Measurements from ENCODE around the gene UBE2Q2. TPM values are rescaled to one million over a fixed set of nuclear protein-coding genes. Genes with fewer than 3 reads are reported as not detected.
"Not testable (repeated sequence)": the region's sequence is repeated elsewhere in the genome, so short reads cannot be mapped to it uniquely, and the experiment has no call there.

UBE2Q2 gene
- total RNA-seq: 10 to 100 TPM; 14.0 to 26.4 (median 19.1) TPM
- polyA plus RNA-seq: 10 to 100 TPM in 2 of 3 donors, 1 to 10 TPM in 1; 9.3 to 32.2 (median 15.9) TPM
- long read RNA-seq, donor 1, transcript UBE2Q2-201 (13 exons, 3,130 nt): major isoform, 12 of 27 reads
- long read RNA-seq, donor 1, transcript UBE2Q2-208 (12 exons, 2,969 nt): minor isoform, 8 of 27 reads
- long read RNA-seq, donor 1, partial matches to known transcripts: 1 of 27 reads
- long read RNA-seq, donor 1, other reads (novel, unspliced or antisense): 6 of 27 reads
- long read RNA-seq, donor 2, transcript UBE2Q2-201 (13 exons, 3,130 nt): minor isoform, 16 of 64 reads
- long read RNA-seq, donor 2, transcript UBE2Q2-208 (12 exons, 2,969 nt): major isoform, 23 of 64 reads
- long read RNA-seq, donor 2, partial matches to known transcripts: 1 of 64 reads
- long read RNA-seq, donor 2, other reads (novel, unspliced or antisense): 24 of 64 reads

DNA sequence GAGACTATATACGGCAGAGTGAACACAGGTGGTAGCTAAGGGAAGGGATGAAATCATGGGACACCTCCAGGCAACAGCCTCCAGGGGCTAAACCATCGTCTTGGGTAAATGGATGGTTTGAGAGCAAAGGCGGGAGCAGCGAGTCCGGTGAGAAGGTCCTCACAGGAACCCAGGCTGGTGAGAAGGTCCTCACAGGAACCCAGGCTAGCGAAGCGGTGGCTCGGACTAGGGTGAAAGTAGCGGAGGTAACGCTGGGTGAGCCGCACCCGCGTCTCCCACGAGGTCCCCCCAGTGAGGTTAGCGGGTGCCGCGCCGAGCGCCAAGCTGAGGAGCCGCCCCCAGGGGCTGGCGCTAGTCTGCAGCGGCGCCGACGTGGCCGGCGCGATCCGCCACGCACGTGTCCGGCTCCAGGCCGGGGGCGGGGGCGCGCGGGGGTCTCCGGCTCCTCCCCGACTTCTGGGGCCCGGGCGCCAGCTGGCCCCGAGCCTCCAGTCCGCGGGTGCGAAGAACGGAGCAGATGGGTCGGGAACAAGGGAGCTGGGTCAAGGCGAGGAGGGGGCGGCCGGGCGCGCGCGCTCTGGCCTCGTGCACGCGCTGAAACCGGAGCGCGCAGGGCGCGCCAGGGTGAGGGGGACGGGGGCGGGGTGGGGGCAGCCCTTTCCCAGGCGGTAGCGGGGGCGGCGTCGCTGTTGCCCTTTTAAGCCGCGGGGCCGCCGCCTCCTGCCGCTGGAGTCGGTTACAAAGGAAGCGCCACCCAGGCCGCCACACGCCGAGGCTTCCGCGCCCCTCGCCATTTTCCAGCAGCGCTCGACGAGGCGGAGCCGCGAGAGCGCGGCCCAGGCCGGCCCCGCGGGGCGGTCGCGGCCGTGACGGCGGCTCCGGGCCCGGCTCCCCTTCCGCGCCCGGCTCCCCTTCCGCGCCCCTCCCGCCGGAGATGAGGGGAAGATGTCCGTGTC, at the start of gene UBE2Q2:
Gene UBE2Q2 (plus strand): TSS at position 726 of the 956 bp plus-strand sequence. CDS start 220 bp downstream, at position 946.
- Histone ChIP-seq H3K4me3 (peak within 1 kb of the TSS; percentile 90), H3K9me3 (no peaks in the 10 kb centered on the region), H3K27me3 (ENCODE audit: insufficient read depth in 3 of 3, low read length in 2 of 3) (no peaks in the 10 kb centered on the region), H3K36me3 (ENCODE audit: insufficient read depth in 1 of 2, low read depth in 1 of 2) (no peaks in the 10 kb centered on the region), H3K27ac (peak within 1 kb of the TSS; percentile 82), H3K4me1 (peaks cover 18% of the 10 kb centered on the region)
- TF ChIP-seq, protein P1, sequence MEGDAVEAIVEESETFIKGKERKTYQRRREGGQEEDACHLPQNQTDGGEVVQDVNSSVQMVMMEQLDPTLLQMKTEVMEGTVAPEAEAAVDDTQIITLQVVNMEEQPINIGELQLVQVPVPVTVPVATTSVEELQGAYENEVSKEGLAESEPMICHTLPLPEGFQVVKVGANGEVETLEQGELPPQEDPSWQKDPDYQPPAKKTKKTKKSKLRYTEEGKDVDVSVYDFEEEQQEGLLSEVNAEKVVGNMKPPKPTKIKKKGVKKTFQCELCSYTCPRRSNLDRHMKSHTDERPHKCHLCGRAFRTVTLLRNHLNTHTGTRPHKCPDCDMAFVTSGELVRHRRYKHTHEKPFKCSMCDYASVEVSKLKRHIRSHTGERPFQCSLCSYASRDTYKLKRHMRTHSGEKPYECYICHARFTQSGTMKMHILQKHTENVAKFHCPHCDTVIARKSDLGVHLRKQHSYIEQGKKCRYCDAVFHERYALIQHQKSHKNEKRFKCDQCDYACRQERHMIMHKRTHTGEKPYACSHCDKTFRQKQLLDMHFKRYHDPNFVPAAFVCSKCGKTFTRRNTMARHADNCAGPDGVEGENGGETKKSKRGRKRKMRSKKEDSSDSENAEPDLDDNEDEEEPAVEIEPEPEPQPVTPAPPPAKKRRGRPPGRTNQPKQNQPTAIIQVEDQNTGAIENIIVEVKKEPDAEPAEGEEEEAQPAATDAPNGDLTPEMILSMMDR (IDR thresholded peaks at IDR 0.05): no peak
- peak; percentile 82 to 87 for DNase-seq
- intact Hi-C loops (cut with DNase I): loop anchor here in 1 of 2 donors (5.0 kb wide), 1 partner anchor 59 kb away; the partner anchor contains the start of gene FBXO22
- peak; percentile 62 to 75 (median 70) for ATAC-seq
- WGBS, 3 donors: 0 to 2% (median 0%) methylated on average over 56 to 109 of the region's 109 CpGs

DNA sequence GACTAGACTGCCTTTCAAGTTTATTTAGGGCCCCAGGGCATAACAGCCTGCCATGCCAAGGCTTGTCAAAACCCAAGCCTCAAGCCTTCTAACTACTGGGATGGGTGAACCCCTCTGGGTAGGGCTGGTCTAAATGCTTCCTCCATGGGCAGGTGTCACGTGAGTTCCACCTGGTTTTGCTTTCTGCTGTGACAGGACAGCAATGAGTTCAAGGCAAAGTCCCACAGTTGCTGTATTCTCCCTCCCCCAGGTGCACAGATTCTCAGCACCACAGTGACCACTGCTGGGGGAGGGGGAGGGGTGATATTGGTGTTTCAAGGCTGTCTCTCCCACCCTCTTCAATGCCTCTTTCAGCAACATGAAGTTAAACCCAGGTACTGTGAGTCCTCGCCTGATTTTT, 46.9 kb upstream of the UBE2Q2 start:
- TF ChIP-seq, protein P1 (IDR thresholded peaks at IDR 0.05): no peak
- intact Hi-C loops (cut with DNase I): no loop called here
- DNase-seq: no peak

DNA sequence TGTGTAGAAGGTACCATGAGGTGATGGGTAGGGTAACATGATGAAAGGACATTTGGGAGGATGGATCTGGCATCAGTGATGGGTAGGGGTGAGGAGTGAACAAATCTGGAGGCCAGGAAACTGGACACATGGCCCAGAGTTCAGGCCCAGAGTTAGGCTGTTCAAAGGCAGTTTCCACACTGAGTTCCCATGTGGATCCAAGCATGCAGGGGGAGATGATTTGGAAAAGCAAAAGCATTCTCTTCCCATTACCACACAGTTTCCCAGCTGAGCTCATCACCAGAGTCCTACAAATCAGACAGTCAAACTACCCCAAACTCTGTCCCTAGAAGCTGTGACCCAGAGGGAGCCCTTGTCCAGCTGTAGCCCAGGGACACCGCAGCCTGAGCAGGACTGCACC, 46.1 kb upstream of the UBE2Q2 start:
- WGBS, 3 donors: 33 to 80% (median 45%) methylated on average over 1 of the region's 1 CpG
- H3K4me1 ChIP-seq; H3K9me3 ChIP-seq; H3K27me3 ChIP-seq (ENCODE audit: insufficient read depth in 3 of 3, low read length in 2 of 3); H3K36me3 ChIP-seq (ENCODE audit: insufficient read depth in 1 of 2, low read depth in 1 of 2); ATAC-seq; H3K4me3 ChIP-seq; H3K27ac ChIP-seq; DNase-seq; intact Hi-C loops (cut with DNase I): not testable (repeated sequence)

More for the DNA sequence above, 46.9 kb upstream of the UBE2Q2 start:
- H3K36me3 ChIP-seq (ENCODE audit: insufficient read depth in 1 of 2, low read depth in 1 of 2): no peaks in the 10 kb centered on the region
- H3K27ac ChIP-seq: no peak overlapping the region
- H3K4me1 ChIP-seq: no peaks in the 10 kb centered on the region
- no peak overlapping the region for H3K4me3 ChIP-seq
- no peaks in the 10 kb centered on the region for H3K27me3 ChIP-seq (ENCODE audit: insufficient read depth in 3 of 3, low read length in 2 of 3)
- 91 to 100% (median 98%) methylated on average over 2 of the region's 2 CpGs for WGBS, 3 donors
- H3K9me3 ChIP-seq: no peaks in the 10 kb centered on the region
- no peak for ATAC-seq

DNA sequence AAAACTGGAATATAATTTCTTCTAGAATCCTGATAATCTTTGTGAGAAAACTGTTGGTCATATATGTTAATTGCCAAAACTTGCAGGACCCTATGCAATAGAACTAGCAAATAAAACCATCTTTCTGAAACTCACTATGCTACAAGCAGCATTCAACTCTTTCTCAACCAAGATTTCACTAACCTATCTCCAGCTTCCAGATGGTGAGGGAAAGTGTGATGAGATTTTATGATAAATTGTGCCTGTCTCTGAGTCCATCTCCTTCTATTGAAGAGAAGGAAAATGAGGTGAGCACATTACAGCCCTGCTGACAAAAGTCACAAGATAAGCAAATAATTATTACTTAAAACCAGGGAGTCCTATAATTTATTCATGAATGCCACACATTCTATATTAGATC, 44.1 kb upstream of the UBE2Q2 start:
- ATAC-seq: no peak
- Histone ChIP-seq H3K27ac (no peak overlapping the region), H3K9me3 (no peaks in the 10 kb centered on the region), H3K4me3 (no peak overlapping the region), H3K36me3 (ENCODE audit: insufficient read depth in 1 of 2, low read depth in 1 of 2) (no peaks in the 10 kb centered on the region), H3K27me3 (ENCODE audit: insufficient read depth in 3 of 3, low read length in 2 of 3) (no peaks in the 10 kb centered on the region), H3K4me1 (no peaks in the 10 kb centered on the region)
- TF ChIP-seq, protein P1 (IDR thresholded peaks at IDR 0.05): no peak
- intact Hi-C loops (cut with DNase I): no loop called here
- DNase-seq: no peak

DNA sequence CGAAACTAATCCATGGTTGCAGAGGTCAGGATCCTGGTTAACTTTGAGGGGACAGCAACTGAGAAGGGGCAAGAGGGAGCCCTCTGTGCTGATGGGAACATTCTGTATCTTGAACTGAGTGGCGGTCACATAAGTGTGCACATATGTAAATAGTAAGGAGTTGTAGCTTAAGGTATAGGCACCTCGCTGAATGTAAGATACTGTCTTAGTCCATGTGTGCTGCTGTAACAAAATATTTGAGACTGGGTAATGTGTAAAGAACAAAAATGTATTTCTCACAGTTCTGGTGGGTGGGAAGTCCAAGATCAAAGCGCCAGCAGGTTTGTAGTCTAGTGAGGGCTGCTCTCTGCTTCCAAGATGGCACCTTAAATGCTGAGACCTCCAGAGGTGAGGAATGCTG, 42.8 kb upstream of the UBE2Q2 start:
- 90 to 96% (median 96%) methylated on average over 4 of the region's 4 CpGs for WGBS, 3 donors
- not testable (repeated sequence) for H3K27me3 ChIP-seq (ENCODE audit: insufficient read depth in 3 of 3, low read length in 2 of 3); H3K36me3 ChIP-seq (ENCODE audit: insufficient read depth in 1 of 2, low read depth in 1 of 2); H3K9me3 ChIP-seq; H3K27ac ChIP-seq; DNase-seq; H3K4me3 ChIP-seq; ATAC-seq; H3K4me1 ChIP-seq
- intact Hi-C loops (cut with DNase I): loop anchor here in 1 of 2 donors (2.0 kb wide), 1 partner anchor 116 kb away; no protein-coding TSS in a partner anchor
